Measurements from ENCODE around the gene SYNPR.
"Not testable (repeated sequence)": the region's sequence is repeated elsewhere in the genome, so short reads cannot be mapped to it uniquely, and the experiment has no call there.

SYNPR gene

DNA sequence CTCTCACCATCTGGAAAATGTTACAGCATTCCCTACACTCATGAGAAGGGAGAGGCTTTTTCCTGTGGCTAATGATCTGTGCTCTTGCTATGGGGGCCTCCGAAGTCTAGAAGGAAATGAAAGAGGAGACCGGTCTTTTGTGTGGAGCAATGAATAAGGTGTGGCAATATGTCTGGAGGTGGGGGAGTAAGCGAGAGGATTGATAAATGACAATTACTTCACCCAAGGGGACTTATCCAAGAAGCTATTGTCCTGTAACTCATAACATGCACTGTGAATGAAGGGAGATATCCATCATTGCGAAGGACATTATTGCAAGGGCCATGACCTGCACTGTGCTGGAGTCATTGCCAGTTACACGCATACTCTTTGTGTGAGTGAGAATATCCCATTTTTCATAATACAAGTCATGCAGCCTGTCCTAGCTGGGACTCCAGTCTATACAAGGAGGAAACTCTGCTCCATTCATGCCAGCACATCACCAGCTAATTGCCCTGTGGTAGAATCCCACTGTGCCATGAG lies 37.7 kb upstream of the SYNPR start:
- H3K27me3 ChIP-seq (replicated peaks) = no peaks in the 10 kb centered on the region
- no peak overlapping the region for H3K27ac ChIP-seq
- in situ Hi-C loops (cut with HindIII; ENCODE audit: low pct_ligation_motif_present, low sequenced_read_pairs) = no loop called here
- TF ChIP-seq, protein P1, sequence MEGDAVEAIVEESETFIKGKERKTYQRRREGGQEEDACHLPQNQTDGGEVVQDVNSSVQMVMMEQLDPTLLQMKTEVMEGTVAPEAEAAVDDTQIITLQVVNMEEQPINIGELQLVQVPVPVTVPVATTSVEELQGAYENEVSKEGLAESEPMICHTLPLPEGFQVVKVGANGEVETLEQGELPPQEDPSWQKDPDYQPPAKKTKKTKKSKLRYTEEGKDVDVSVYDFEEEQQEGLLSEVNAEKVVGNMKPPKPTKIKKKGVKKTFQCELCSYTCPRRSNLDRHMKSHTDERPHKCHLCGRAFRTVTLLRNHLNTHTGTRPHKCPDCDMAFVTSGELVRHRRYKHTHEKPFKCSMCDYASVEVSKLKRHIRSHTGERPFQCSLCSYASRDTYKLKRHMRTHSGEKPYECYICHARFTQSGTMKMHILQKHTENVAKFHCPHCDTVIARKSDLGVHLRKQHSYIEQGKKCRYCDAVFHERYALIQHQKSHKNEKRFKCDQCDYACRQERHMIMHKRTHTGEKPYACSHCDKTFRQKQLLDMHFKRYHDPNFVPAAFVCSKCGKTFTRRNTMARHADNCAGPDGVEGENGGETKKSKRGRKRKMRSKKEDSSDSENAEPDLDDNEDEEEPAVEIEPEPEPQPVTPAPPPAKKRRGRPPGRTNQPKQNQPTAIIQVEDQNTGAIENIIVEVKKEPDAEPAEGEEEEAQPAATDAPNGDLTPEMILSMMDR (IDR thresholded peaks at IDR 0.05; ENCODE audit: low read depth, low read length, missing control alignments) = no peak
- H3K36me3 ChIP-seq (replicated peaks) = no peaks in the 10 kb centered on the region
- DNase-seq = no peak
- H3K4me3 ChIP-seq (ENCODE audit: low read depth, low read length) = no peak overlapping the region

DNA sequence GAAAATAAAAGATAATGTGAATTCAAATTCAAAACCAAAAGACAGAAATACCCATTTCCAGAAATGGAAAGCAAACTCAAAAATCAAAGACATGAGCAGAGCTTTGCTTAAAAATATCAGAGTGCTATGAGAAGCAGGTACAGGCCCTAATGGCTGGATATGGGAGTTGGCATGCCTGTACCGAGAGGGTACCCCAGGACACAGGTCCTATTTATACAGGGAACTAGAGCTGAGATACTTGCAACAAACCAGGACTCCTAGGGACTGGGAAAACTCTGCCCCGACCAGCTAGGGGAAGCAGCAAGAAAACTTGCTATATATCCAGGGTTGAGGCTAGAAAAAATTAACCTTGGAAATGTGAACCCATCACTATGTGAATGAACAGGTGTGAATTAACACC lies 36.0 kb upstream of the SYNPR start:
- in situ Hi-C loops (cut with HindIII; ENCODE audit: low pct_ligation_motif_present, low sequenced_read_pairs) = no loop called here

DNA sequence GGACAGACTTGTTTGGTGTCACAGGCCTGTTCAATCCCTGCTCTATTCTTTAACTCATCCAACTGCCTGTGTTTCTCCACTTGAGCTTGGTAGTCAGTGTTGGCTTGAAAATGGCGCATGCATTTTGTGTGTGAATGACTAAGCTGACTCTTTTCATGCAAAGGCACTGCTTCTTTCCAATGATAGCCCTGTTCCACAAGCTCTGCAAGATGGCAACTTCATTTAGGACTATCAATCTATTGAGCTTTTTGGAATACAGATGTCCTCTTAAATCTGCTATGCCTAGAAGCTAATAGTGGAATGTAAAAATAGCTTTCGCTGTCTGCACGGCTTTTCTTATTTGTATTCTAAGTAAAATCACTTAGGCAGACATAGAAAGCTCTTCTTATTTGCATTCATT lies 33.6 kb upstream of the SYNPR start:
- Histone ChIP-seq H3K36me3 (replicated peaks) (no peaks in the 10 kb centered on the region), H3K4me3 (ENCODE audit: low read depth, low read length) (no peak overlapping the region), H3K27me3 (replicated peaks) (no peaks in the 10 kb centered on the region), H3K27ac (no peak overlapping the region)
- TF ChIP-seq, protein P1 (IDR thresholded peaks at IDR 0.05; ENCODE audit: low read depth, low read length, missing control alignments) = no peak
- no peak for DNase-seq
- in situ Hi-C loops (cut with HindIII; ENCODE audit: low pct_ligation_motif_present, low sequenced_read_pairs) = no loop called here

More for the DNA sequence above, 36.0 kb upstream of the SYNPR start:
- no peak overlapping the region for H3K4me3 ChIP-seq (ENCODE audit: low read depth, low read length)
- no peaks in the 10 kb centered on the region for H3K36me3 ChIP-seq (replicated peaks)
- TF ChIP-seq, protein P1 (IDR thresholded peaks at IDR 0.05; ENCODE audit: low read depth, low read length, missing control alignments) = no peak
- no peak overlapping the region for H3K27ac ChIP-seq
- DNase-seq = no peak
- no peaks in the 10 kb centered on the region for H3K27me3 ChIP-seq (replicated peaks)

DNA sequence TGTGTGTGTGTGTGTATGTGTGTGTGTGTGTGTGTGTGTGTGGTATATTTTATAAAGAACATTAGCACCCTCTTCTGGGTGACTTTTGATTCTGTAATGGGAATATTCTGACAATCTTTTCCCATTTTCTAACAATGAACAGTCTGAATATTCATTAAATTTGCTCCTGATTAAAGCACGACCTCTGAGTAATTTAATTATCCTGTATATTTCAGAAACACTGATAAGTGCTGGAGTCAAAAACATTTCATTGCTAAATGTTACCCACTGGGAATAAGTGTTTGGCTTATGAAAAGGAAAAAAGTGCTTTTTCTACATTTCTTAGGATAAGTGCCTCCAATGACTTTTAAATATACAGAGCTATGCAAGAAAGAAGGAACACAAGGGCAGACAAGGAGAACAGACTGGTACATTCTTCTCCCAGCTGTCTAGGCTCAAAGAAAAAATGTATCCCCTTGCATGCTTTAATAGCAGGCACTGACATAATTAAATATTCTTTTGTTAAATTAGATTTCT lies 32.3 kb upstream of the SYNPR start:
- Histone ChIP-seq H3K4me3 (ENCODE audit: low read depth, low read length) (no peak overlapping the region), H3K27ac (no peak overlapping the region), H3K36me3 (replicated peaks) (no peaks in the 10 kb centered on the region), H3K27me3 (replicated peaks) (no peaks in the 10 kb centered on the region)
- TF ChIP-seq, protein P1 (IDR thresholded peaks at IDR 0.05; ENCODE audit: low read depth, low read length, missing control alignments) = no peak
- peak; percentile 1 for DNase-seq
- in situ Hi-C loops (cut with HindIII; ENCODE audit: low pct_ligation_motif_present, low sequenced_read_pairs) = no loop called here

DNA sequence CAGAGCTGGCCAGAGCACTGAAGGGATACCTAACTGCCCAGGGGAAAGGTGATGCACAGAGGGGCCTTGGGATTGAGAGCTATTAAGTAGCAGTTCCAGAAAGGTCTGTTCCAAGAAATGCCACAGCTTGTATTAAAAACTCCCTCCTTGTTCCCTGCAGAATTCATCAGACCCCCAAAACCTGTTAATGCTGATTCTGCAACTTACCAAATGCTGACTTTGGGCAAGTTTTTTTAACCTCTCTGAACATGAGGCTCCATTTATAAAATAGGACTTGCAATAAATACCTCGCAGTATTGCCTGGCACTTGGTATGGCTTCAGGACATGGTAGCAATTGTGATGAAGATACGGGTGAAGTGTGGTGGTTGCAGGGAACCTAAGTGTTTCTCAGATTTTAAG lies 30.1 kb upstream of the SYNPR start:
- Histone ChIP-seq H3K27me3 (replicated peaks) (no peaks in the 10 kb centered on the region), H3K4me3 (ENCODE audit: low read depth, low read length) (no peak overlapping the region), H3K36me3 (replicated peaks) (no peaks in the 10 kb centered on the region), H3K27ac (no peak overlapping the region)
- TF ChIP-seq, protein P1 (IDR thresholded peaks at IDR 0.05; ENCODE audit: low read depth, low read length, missing control alignments) = no peak
- in situ Hi-C loops (cut with HindIII; ENCODE audit: low pct_ligation_motif_present, low sequenced_read_pairs) = no loop called here
- DNase-seq = no peak

DNA sequence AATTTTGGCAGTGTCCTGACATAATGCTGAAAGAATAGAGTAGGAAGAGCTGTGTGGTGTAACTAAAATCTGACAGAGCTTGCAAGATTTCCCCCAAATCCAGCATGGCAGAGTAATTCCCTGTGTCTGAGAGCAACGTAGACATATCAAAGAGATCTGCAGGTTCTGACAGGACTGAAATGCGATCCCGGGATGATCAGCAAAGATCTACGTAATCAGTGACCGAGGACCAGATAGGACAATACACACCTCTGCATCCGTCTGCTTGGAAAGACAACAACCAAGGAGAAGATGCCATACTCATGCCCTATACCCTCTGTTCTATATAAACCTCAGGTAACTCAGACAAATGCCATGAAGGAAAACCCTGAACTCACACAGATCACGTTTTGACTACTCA lies 26.6 kb upstream of the SYNPR start:
- no peak for DNase-seq
- Histone ChIP-seq H3K4me3 (ENCODE audit: low read depth, low read length) (no peak overlapping the region), H3K27me3 (replicated peaks) (no peaks in the 10 kb centered on the region), H3K36me3 (replicated peaks) (no peaks in the 10 kb centered on the region), H3K27ac (no peak overlapping the region)
- in situ Hi-C loops (cut with HindIII; ENCODE audit: low pct_ligation_motif_present, low sequenced_read_pairs) = no loop called here
- TF ChIP-seq, protein P1 (IDR thresholded peaks at IDR 0.05; ENCODE audit: low read depth, low read length, missing control alignments) = no peak

DNA sequence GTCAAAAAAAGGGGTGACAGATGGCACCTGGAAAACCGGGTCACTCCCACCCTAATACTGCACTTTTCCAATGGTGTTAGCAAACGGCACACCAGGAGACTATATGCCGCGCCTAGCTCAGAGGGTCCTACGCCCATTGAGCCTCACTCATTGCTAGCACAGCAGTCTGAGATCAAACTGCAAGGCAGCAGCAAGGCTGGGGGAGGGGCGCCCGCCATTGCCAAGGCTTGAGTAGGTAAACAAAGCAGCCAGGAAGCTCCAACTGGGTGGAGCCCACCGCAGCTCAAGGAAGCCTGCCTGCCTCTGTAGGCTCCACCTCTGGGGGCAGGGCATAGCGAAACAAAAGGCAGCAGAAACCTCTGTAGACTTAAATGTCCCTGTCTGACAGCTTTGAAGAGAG lies 22.3 kb upstream of the SYNPR start:
- in situ Hi-C loops (cut with HindIII; ENCODE audit: low pct_ligation_motif_present, low sequenced_read_pairs); H3K27me3 ChIP-seq (replicated peaks); H3K27ac ChIP-seq; DNase-seq; H3K4me3 ChIP-seq (ENCODE audit: low read depth, low read length); H3K36me3 ChIP-seq (replicated peaks): not testable (repeated sequence)
